ENCODE results near the gene TOR1AIP1.
A peak's percentile ranks its signal among the peaks of the same experiment; 100 is the strongest.
"Not testable (repeated sequence)": the region's sequence is repeated elsewhere in the genome, so short reads cannot be mapped to it uniquely, and the experiment has no call there.

Gene TOR1AIP1, protein sequence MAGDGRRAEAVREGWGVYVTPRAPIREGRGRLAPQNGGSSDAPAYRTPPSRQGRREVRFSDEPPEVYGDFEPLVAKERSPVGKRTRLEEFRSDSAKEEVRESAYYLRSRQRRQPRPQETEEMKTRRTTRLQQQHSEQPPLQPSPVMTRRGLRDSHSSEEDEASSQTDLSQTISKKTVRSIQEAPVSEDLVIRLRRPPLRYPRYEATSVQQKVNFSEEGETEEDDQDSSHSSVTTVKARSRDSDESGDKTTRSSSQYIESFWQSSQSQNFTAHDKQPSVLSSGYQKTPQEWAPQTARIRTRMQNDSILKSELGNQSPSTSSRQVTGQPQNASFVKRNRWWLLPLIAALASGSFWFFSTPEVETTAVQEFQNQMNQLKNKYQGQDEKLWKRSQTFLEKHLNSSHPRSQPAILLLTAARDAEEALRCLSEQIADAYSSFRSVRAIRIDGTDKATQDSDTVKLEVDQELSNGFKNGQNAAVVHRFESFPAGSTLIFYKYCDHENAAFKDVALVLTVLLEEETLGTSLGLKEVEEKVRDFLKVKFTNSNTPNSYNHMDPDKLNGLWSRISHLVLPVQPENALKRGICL

DNA sequence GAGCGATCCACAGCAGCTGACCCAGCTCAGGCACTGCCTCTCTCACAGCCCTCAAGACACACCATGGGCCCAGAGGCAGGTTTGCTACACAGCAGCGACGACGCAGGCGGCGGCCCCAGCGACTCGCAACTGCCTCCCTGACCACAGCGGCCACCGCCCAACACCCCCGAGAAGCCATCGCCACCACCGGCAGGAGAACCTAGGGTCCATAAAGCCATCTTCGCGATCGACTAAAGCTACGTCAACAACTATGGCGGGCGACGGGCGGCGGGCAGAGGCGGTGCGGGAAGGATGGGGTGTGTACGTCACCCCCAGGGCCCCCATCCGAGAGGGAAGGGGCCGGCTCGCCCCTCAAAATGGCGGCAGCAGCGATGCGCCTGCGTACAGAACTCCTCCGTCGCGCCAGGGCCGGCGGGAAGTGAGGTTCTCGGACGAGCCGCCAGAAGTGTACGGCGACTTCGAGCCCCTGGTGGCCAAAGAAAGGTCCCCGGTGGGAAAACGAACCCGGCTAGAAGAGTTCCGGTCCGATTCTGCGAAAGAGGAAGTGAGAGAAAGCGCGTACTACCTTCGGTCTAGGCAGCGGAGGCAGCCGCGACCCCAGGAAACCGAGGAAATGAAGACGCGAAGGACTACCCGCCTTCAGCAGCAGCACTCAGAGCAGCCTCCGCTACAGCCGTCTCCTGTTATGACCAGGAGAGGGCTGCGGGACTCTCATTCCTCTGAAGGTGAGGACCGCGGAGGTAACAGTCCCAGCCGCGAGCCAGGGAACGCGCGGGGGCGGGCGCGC, at the start of gene TOR1AIP1:
TOR1AIP1 (plus strand) TSS at position 33 of the 787 bp plus-strand sequence; CDS start at position 251, 218 bp downstream.
- DNase-seq (ENCODE audit: low spot score) = peak; percentile 97

DNA sequence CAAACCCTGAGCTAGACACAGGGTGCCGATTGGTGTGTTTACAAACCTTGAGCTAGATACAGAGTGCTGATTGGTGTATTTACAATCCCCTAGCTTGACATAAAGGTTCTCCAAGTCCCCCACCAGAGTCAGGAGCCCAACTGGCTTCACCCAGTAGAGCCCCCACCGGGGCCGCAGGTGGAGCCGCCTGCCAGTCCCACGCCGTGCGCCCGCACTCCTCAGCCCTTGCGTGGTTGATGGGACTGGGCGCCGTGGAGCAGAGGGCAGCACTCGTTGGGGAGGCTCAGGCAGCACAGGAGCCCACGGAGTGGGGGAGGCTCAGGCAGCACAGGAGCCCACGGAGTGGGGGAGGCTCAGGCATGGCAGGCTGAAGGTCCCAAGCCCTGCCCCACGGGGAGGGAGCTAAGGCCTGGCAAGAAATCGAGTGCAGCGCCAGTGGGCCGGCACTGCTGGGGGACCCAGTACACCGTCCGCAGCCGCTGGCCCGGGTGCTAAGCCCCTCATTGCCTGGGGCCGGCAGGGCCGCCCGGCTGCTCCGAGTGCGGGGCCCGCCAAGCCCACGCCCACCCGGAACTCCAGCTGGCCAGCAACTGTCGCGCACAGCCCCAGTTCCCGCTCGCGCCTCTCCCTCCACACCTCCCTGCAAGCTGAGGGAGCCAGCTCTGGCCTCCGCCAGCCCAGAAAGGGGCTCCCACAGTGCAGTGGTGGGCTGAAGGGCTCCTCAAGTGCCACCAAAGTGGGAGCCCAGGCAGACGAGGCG, 45.2 kb upstream of the TOR1AIP1 start:
- DNase-seq (ENCODE audit: low spot score) = not testable (repeated sequence)

DNA sequence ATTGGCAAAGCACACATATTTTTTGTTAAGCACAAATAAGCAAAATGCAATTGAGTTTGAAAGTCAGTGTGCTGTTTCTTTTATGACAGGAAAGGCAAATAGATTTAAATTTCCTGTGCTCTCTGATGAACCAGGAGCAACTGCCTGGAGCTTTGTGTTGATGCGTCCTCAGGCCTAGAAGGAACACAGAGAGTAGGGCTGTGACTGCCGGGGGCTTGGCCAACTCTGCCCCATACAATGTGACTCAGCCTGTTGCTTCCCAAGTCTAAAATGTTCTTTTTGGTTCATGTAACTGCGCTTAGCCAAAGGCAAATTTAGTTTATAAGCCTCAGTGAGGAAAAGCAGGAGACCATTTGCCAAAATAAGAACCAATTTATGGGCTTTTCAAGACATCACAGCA, 42.0 kb upstream of the TOR1AIP1 start:
- DNase-seq (ENCODE audit: low spot score) = no peak

DNA sequence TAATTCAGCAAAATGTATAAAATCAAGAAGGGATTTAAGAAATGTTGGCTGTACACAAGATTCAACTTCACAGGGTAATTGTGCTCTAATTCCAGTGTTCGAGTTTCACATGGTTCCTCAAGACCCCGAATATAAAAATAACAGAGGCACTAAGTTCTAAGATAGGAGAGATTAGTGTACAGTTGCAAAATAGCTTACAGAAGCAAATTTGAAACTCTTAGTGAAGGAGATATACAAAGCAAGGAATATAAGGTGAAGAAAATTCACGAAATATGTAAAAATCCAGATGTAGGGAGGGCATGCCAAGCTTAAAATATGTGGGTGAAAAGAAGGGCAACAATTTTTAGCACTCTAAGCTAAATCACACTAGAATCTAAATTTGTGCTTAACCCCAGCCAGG, 33.9 kb upstream of the TOR1AIP1 start:
- no peak for DNase-seq (ENCODE audit: low spot score)

DNA sequence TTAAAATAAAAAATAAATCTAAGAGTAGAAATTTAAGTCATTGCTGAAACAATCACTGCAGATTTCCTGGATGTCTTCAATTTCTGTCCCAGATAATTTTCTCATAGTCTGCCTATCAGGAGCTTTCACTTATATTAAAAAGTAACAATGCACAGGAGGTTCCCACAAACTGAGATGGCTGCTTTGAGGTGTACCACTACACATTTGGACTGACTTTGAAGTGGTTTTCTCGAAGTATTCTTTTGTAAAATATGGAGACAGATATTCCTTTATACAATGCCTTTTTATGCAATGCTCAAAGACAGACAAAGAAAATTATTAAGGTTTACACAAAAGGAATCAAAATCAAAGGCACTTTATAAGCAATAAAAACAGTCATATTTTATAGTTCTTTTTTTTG, 29.0 kb upstream of the TOR1AIP1 start:
- DNase-seq (ENCODE audit: low spot score) = no peak

DNA sequence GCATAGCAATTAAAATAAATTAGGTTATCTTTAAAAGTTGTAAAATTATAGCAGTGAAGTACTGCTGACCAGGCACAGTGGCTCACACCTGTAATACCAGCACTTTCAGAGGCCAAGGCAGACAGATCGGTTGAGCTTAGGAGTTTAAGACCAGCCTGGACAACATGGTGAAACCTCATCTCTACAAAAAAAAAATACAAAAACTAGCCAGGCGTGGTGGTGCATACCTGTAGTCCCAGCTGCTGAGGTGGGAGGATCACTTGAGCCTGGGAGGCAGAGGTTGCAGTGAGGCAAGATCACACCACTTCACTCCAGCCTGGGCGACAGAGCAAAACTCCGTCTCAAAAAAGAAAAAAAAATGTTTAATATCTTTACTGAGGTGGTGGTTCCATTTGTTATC, 26.3 kb upstream of the TOR1AIP1 start:
- DNase-seq (ENCODE audit: low spot score) = not testable (repeated sequence)

DNA sequence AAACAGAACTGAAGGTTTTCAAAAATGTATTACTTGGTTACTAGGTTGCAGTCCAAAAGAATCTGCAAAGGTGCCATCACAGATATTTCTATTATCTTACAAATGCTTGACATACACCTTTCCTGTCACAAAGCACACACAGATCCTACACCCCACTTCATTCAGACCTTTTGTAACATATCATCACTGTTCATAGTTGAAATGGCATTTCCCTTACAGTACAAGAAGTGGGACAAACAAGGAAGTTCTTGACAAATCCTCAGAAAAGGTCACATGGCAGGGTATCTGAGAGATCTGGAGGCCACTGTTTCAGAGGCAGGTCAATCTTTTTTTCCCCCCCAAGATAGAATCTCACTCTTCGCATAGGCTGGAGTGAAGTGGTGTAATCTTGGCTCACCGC, 25.8 kb upstream of the TOR1AIP1 start:
- no peak for DNase-seq (ENCODE audit: low spot score)

DNA sequence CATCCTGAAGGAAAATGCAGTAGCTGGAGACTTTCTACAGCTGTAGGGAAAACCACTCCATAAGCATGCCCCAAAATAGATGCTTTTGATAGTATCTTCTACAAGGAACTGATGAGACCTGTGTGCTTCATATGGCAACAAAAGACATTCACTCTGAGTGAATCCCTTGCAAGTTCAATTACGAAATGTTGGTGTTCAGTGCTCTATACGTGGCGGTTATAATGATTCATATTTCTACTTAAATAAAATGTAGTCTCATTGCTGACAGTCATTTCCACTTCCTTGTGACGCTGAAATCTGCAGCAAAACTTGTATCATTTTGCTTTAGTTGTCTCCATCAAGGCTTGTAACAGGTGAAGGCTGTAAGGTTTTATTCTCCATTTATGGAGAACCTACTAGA, 25.1 kb upstream of the TOR1AIP1 start:
- no peak for DNase-seq (ENCODE audit: low spot score)

DNA sequence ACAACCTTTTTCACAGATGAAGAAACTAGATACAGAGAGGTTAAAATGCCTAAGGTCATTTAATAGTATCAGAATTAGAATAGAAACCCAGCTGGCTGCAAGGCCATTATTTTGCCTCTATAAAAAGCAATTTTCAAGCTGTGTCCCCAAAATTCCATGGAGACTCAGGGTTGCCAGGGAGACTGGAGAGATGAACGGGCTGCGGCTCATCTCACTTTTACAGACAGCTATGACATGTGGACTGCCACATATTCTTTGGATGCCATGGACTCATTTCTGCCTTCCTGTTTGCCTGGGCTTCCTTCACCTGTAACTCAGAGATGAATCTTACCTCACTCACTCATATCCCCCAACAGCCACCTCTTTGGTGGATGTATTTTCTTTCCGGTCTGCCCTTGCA, 21.4 kb upstream of the TOR1AIP1 start:
- DNase-seq (ENCODE audit: low spot score) = peak; percentile 64

DNA sequence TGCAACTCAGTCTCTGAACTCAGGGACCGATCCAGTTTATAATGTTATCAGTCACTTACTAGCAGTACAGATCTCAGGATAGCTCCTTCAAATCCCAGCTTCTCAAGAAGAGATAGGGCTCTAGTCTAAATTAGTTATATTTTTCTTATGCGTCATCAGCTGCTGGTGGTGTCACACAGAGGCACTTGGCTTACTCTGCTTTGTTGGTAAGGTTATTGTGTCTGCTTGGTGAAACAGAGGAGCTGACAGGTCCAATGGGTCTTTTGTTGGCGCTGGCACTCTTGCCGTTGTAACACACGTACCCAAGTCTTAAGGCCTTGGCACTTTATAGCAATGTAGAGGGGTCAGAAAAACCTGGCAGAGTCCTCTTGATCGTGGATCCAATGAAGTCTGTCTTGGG, 16.7 kb upstream of the TOR1AIP1 start:
- DNase-seq (ENCODE audit: low spot score) = no peak

DNA sequence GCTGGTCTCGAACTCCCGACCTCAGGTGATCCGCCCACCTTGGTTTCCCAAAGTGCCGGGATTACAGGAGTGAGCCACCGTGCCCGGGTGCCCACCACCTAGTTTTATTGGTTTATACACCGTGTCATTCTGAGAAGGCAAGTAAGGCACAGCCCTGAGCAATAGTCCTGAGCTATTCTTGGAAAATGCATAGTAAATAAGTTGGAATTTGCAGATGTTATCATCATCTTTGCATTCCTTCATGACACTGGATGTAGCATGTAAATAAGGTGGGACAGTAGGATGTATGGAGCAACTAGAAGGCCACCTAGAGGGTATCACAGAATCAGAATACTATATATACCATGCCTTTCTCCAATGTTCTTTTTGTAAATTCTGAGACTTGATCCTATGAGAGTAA, 15.5 kb upstream of the TOR1AIP1 start:
- DNase-seq (ENCODE audit: low spot score) = no peak

DNA sequence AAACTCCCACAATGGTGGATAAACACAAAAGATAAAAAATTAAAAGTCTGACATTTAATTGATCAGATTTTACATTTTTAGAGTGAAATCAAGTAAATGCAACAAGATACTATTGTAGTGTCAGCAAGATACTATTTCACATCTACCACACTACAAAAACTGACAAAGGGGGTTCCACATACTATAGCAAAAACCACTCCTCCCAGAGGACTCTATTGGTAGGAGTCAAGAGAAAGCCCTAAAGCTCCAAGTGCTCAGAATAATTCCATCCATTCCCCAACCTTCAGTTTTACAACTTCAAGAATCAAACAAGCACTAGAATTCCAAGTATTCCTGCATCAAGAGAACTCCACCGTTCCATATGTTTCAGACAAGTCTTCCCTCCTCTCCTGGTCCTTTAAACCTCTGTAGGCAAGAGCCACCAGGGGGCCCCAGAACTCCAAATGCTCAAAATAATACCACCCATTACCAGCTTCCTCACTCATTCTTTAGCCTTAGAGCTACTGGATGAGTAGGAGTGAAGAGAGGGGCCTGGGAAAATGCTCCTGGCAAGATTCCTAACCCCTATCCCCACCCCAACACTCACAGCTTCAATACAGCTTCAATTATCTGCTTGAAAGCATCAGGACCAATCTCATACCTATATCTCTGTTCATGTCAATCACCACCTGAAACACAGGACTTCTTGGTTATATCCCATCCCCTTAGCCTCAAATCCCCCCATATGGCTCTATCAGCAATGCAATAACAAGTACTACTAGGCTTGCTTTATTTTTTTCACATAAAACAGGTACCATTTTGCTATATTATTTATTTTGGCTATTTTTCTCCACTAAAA, 14.4 kb upstream of the TOR1AIP1 start:
- no peak for DNase-seq (ENCODE audit: low spot score)

DNA sequence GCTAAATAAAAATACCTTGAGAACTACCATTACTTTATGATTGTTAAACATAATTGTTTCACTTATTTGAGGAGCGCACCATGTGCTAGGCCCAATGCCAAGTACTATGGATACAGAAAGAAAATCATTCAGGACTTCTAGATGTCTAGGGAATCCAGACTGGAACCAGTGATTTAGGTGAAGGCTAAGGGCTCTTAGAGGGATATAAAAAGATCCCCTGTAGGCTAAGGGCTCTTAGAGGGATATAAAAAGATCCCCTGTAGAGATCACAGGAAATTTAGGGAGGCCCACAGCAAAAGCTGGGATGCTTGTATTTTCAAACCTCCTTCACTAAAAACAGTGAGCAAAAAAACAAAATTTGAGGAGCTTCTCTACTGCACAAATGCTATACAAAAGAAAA, 11.2 kb upstream of the TOR1AIP1 start:
- no peak for DNase-seq (ENCODE audit: low spot score)

DNA sequence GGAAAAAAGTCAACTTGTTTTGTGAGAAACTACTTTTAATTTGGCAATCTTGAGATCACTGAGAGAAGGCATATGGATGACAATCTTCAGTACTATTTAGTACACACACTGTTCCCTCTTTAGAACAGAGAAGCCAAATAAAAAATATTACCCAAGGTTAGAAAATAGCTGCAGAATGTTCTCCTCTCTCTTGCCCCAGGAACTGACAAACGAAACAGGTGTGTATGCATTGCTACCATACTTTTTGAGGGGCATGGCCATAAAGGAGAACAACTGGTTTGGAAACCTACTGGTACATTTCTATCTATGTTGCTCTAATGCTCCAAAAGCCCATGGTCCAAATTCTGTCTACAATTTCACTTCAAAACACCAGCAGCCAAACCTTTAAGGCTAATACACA, 10.1 kb upstream of the TOR1AIP1 start:
- no peak for DNase-seq (ENCODE audit: low spot score)

DNA sequence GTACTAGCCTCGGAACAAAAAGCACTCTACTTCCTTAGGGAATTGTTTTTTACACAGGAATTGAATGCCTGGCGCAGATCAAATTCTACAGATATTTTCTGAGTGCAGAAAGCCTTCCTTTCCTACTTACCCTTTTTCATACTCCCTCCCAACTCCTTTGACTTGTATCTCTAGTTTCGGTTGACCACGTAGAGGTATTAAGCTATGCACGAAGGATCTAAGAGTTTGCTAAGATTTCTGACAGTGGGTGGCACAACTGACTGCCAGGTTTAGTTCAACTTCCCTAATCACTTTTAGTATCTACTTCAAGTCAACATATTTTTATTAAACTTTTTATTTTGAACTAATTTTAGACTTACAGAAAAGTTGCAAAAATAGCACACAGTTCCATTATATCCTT, 9.5 kb upstream of the TOR1AIP1 start:
- no peak for DNase-seq (ENCODE audit: low spot score)

DNA sequence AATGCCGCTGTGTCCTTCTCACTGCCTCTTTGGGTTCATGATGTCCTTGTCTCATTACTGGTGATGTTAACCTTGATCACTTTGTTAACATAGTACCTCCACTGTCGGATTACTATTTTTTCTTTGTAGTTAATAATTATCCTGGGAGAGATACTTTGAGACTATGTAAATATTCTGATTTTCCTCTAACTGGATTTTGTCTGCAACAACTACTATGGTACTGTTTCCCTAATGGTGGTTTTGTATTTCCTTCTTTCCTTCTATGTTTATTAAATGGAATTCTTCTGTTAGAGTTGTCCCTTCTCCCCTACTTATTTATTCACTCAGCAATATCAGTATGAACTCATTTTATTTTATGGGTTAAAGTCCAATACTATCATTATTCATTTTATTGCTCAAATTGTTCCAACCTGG, 8.6 kb upstream of the TOR1AIP1 start:
- no peak for DNase-seq (ENCODE audit: low spot score)

DNA sequence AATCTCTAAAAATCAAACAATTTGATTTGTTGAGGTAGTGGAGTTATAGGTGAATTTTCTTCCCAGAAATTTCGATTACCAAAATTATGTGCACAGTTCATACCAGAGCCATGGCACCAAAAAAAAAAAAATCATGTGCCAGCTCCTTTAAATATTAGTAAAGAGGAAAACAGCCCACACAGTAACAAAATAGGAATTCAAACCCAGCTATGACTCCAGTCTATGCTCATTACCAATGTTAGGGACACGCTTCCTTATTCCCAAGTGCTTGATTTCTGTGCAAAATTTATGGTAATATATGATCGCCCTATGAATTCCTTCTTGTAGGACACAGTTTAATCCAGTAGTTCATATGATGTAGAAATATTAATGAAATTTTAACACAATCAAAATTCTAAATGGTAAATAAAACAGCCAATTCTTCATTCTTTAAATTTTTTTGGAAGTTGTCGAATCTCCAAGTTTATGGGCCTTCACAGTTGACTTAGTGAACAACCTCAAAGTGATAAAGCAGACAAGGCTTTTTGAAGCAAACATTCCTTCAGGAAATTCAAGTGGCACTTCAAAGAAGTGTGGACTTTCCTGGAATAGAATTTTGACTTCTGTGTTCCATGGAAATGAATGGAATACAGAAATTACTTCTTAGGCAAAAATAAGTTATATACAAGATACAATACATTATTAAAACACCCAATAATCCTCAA, 6.3 kb upstream of the TOR1AIP1 start:
- DNase-seq (ENCODE audit: low spot score) = no peak

DNA sequence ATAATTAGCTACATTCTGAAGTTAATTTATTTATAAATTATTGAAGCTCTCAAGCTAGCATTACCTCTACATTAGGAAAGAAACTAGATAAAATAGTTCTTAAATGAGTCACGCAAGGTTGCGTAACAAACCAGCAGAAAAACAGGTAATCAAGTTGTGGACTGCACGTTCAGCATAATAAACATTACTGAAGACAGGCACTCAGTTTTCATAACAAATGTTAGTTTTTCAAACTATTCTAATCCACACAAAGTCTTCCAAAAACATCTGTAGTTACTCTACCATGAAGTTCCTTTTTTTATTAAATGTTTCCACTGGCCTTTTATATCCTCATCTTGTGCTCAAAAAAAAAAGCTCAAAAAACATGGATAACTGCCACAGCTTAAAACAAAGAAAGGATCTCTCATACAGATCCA, 5.8 kb upstream of the TOR1AIP1 start:
- DNase-seq (ENCODE audit: low spot score) = no peak

DNA sequence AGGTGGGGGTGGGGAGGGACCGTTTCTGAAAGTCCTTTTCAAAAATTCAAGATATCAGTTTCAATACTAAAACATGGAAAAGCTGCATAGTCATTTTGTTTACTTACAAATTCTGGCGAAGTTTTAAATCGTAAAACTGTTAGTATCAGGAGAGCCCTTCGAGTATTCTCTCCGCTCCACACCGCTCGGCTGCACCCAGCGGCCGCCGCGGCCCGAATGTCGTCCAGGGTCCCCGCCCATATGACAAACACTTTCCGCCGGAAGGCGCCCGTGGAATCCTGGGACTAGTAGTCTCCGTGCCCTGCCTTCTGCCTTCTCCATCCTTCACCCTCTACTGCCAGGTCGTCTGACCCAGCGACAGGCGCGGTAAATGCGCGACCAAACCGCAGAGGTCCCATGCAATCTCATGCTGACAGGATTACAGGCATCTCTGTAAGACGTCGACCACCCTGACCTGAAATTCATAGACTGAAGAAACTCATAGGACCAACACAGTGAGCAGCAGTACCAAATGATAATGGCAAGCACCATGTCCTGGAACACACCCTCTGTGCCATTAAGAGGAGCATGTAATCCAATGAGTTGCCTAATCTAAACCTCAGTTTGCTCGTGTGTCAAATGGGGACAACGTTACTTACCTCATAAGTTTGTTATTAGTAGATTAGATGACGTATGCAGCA, 4.4 kb upstream of the TOR1AIP1 start, which contains the start of gene TOR1AIP2:
TOR1AIP2 (minus strand) TSS at position 218 of the 680 bp plus-strand sequence. CDS start 25,138 bp downstream, outside the sequence.
- peak; percentile 95 for DNase-seq (ENCODE audit: low spot score)

DNA sequence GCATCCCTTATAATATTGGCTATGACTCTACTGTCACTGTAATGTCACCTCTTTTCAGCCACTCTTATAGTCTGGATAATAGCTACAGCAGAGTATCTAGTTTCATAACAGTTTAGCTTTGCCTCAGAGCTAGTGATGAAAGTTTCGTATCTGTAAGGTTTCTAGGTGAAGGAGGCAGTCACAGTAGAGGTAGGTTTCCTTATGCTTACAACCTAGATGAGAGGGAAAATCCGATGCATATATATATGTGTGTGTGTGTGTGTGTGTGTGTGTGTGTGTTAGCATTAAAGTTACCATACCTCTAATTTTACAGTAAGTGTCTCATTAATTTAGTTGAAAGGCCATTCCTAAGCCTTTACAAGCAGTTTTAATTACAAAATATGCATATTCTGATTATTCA, 2.3 kb upstream of the TOR1AIP1 start:
- no peak for DNase-seq (ENCODE audit: low spot score)
